AG04450 (cell line): ENCODE data around the gene ANKRD9. TPM values are rescaled to one million over a fixed set of nuclear protein-coding genes. Genes with fewer than 3 reads are reported as not detected.

ENCODE experiments used
- CTCF ChIA-PET: fragments of 300-600, 350-600 bp; formaldehyde crosslinking; extraction: SDS; loops from one replicate; lab custom pipeline; 2022; ENCODE audit warnings: antibody characterized with exemption, inconsistent platforms; lab: Charles Lee
- POLR2A ChIA-PET: fragments of 350-600 bp; formaldehyde crosslinking; extraction: SDS; loops from one replicate; lab custom pipeline; 2021; ENCODE audit warnings: antibody characterized with exemption, inconsistent platforms; lab: Yijun Ruan, JAX
- DNase-seq: peaks from one replicate; pipeline ENCODE4 v3.0.0-alpha.2; 2011; ENCODE audit warnings: low read depth, low spot score
- H3K27ac ChIP-seq: one replicate; pipeline ENCODE4 v1.5.1; 2012; ENCODE audit warnings: low read depth, low read length, control low read depth
- H3K27me3 ChIP-seq: one replicate; pipeline ENCODE4 v1.6.0; 2012; ENCODE audit warnings: low read length; ENCODE audit not compliant: control insufficient read depth, insufficient read depth
- H3K4me3 ChIP-seq: 2 replicates; pipeline ENCODE4 v1.5.1; 2011; ENCODE audit warnings: mild to moderate bottlenecking, low read depth, low read length, control low read depth
- H3K9me3 ChIP-seq: 2 replicates; pipeline ENCODE4 v1.5.1; 2012; ENCODE audit warnings: low read length; ENCODE audit not compliant: control insufficient read depth, insufficient read depth
- polyA plus RNA-seq: library from polyadenylated mRNA; depleted of rRNA; stranded (reverse); fragments of >200 nt; gene quantifications from 2 replicates; pipeline ENCODE4 v1.2.3, GENCODE V29; 2011
- TF ChIP-seq, protein P1 (sequence below): IDR thresholded peaks from 2 replicates; pipeline ENCODE4 v1.5.1; 2011; ENCODE audit warnings: low read depth, low read length, control low read depth, inconsistent platforms

Gene ANKRD9
- polyA plus RNA-seq, 1 experiment: 4.0 TPM

DNA sequence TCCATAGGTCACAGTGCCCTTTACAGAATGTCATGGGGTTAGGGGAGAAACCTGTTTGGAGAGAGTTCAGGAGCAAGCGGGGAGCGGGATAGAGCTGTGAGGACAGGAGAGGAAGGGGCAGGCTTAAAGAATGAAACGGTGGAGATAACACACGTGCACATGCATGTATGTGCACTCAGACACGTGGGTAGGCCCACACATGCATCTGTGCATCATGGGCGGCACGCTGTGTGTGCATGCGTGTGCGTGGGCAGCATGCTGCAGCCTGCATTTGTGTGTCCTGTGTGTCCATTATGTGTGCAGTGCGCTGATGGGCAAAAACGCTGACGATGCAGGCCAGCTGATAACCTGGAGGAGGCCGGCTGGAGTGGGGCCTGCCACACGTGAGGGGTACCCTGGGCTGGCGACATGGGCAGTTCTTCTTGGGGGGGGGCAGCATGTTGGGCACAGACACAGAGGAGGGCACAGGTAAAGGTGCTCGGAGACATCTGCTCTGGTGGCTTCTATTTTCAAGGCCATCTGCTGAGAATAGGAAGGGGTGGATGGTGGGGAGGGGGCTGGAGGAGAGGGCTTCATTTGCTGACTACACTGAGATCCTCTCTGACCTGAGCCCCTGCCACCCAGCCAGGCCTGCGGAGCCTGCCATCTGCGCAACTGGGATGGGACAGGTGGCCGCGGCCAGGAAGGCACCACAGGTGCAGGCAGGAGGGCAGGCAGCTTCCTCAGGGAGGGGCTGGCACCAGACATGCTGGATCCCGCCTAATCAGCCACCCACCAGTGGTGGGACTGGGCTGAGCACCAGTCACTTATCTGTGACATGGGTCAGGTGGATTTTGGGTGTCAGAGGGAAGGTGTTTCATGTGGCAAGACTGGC is 4.6 kb upstream of the ANKRD9 start:
- TF ChIP-seq, protein P1, sequence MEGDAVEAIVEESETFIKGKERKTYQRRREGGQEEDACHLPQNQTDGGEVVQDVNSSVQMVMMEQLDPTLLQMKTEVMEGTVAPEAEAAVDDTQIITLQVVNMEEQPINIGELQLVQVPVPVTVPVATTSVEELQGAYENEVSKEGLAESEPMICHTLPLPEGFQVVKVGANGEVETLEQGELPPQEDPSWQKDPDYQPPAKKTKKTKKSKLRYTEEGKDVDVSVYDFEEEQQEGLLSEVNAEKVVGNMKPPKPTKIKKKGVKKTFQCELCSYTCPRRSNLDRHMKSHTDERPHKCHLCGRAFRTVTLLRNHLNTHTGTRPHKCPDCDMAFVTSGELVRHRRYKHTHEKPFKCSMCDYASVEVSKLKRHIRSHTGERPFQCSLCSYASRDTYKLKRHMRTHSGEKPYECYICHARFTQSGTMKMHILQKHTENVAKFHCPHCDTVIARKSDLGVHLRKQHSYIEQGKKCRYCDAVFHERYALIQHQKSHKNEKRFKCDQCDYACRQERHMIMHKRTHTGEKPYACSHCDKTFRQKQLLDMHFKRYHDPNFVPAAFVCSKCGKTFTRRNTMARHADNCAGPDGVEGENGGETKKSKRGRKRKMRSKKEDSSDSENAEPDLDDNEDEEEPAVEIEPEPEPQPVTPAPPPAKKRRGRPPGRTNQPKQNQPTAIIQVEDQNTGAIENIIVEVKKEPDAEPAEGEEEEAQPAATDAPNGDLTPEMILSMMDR: no peak
- ChIA-PET CTCF (interaction anchor here (1.2 to 2.8 kb wide), 3 partner anchors 11 to 80 kb away, joined by 3 to 45 read pairs (median 14); no protein-coding TSS in a partner anchor), POLR2A (no interaction called here)
- H3K27me3 ChIP-seq: no peaks in the 10 kb centered on the region
- H3K27ac ChIP-seq: no peak overlapping the region
- no peak for DNase-seq
- no peak overlapping the region for H3K4me3 ChIP-seq
- H3K9me3 ChIP-seq: no peaks in the 10 kb centered on the region

DNA sequence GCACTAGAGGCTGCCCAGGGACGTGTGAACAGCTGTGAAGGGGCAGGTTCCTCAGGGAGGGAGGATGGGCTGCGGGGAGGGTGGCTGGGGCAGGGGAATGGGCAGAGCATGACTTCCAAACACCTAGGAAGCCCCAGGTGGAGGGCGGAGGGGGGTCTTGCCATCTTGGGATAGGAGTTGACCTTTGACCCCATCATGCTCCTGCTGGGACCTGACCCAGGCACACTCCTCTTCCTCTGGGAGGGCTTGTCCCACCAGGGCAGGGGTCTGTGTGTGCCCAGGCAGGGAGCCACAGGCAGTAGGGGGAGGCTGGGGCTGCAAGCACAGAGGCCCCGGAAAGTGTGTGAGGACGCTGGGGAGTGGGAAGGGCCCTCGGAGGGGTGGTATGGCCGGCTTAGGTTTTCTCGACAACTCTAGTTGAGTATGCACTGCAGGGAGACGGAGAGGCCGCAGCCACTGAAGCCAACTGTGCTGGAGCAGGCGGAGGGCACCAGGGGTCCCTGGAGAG is 3.3 kb upstream of the ANKRD9 start:
- Histone ChIP-seq H3K4me3 (no peak overlapping the region), H3K9me3 (no peaks in the 10 kb centered on the region), H3K27me3 (no peaks in the 10 kb centered on the region), H3K27ac (no peak overlapping the region)
- TF ChIP-seq, protein P1: no peak
- ChIA-PET POLR2A (no interaction called here), CTCF (no interaction called here)
- DNase-seq: no peak

DNA sequence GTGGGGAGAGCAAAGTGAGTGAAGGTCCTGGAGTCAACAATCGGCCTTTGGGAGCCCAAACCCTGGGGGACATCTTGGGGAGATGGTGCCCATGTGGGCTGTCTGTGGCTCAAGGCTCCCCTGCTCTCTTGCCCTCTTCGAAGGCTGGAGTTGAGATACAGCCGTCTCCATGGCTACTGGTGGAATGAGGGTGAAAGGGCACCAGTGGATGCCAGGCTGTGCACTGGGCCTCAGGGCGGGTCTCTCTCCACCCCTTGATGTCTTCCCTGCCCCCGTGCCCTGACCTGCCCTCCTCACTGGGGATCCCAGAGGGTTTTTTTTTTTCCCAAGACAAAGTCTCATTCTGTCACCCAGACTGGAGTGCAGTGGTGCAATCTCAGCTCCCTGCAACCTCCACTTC is 2.0 kb upstream of the ANKRD9 start:
- TF ChIP-seq, protein P1: no peak
- Histone ChIP-seq H3K27me3 (no peaks in the 10 kb centered on the region), H3K27ac (no peak overlapping the region), H3K4me3 (no peak overlapping the region), H3K9me3 (no peaks in the 10 kb centered on the region)
- CTCF ChIA-PET: interaction anchor here (2.9 kb wide), 1 partner anchor 74 kb away, joined by 15 read pairs; no protein-coding TSS in a partner anchor
- no peak for DNase-seq
- POLR2A ChIA-PET: interaction anchor here (0.7 kb wide), 1 partner anchor 128 kb away, joined by 4 read pairs; no protein-coding TSS in a partner anchor

DNA sequence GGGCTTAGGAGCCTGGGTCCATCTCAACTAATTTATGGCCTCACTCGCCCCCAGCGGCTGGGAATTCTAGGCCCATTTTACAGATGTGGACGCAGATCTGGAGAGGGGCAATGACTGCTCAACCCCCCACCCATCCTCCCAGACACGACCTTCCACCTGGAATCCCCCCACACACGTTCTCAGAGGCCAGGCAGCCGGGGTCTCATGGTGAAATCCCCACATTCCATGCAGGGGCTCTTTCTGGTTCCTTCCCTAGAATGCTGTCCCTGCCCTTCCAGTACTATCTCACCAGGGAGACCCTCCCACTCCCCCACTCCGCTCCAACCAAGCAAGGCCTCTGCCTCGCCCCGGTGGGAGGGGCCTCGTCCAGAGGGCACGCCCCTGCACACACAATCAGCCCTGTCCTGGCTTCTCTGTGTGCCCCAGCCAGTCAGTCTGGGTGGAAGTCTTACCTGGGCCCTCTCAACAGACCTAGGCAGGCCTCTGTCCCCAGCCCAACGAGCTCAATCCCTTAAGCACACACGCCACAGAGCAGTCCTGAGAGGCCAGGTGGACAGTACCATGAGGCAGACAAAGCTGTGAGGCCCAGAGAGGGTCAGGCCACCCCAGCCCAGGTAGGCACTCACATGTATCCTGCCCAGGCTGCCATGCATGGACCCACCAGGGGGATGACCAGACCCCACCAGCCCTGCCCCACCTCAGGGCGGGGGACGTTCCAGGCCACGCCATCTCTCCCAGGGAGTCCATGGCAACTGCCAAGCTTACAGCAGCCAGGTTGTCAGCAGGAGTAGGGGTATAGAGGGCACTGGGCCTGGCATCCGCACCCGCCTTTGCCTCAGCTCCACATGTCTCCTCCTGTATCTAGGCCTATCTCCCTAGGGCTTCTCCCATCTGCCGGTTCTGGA is 1.3 kb upstream of the ANKRD9 start:
- CTCF ChIA-PET: interaction anchor here (2.9 kb wide), 1 partner anchor 73 kb away, joined by 15 read pairs; no protein-coding TSS in a partner anchor
- Histone ChIP-seq H3K9me3 (no peaks in the 10 kb centered on the region), H3K27me3 (no peaks in the 10 kb centered on the region), H3K27ac (no peak overlapping the region), H3K4me3 (no peak overlapping the region)
- POLR2A ChIA-PET: no interaction called here
- no peak for DNase-seq
- TF ChIP-seq, protein P1: no peak
